ENCODE data around the gene STPG2. TPM values are rescaled to one million over a fixed set of nuclear protein-coding genes. Genes with fewer than 3 reads are reported as not detected.

STPG2 gene
- total and polyA plus RNA-seq, 2 of the 8 experiments (the other 6 are each of a cell fraction or from before 2014, with no cell fraction given), result 0.03 TPM; not detected in 1

GRCh38 chr4:97627750-97628149 lies 515.5 kb downstream of the STPG2 start:
- Histone ChIP-seq H3K4ac (replicated peaks; ENCODE audit: insufficient read length, low read depth, low read length) (no peak overlapping the region), H3K79me1 (ENCODE audit: low read depth, low read length) (no peaks in the 10 kb centered on the region), H2BK15ac (ENCODE audit: low read length) (no peak overlapping the region), H3K36me3 (ENCODE audit: control insufficient read depth in 2 of 4, insufficient read depth in 4 of 4, low read length in 3 of 4) (no peaks in the 10 kb centered on the region), H3K27ac (ENCODE audit: low read depth, low read length) (no peak overlapping the region), H3K4me1 (replicated peaks in 1 of 4; ENCODE audit: control insufficient read depth in 3 of 4, insufficient read depth in 4 of 4, low read length in 3 of 4) (no peaks in the 10 kb centered on the region), H4K8ac (ENCODE audit: extremely low read depth, insufficient read depth, low read length) (no peak overlapping the region), H2BK5ac (ENCODE audit: low read depth, low read length) (no peak overlapping the region), H2AK5ac (ENCODE audit: low read depth, low read length) (no peak overlapping the region), H3K23me2 (ENCODE audit: low read depth, low read length) (no peaks in the 10 kb centered on the region), H4K91ac (replicated peaks; ENCODE audit: insufficient read length, low read length) (no peak overlapping the region), H3K14ac (ENCODE audit: insufficient read length) (no peak overlapping the region), H3K9me3 (ENCODE audit: insufficient read depth in 2 of 2, low read depth in 1 of 2, low read length in 1 of 2) (no peaks in the 10 kb centered on the region), H4K20me1 (replicated peaks in 1 of 2; ENCODE audit: control insufficient read depth in 1 of 2, insufficient read depth in 2 of 2, low read length in 2 of 2) (no peaks in the 10 kb centered on the region), H2AFZ (ENCODE audit: low read length) (peak overlapping the region; percentile 82; the same call in 1 of the 2 replicates), H4K5ac (ENCODE audit: insufficient read length, low read depth, low read length) (no peak overlapping the region), H3K23ac (ENCODE audit: insufficient read length) (no peak overlapping the region), H3K4me3 (ENCODE audit: extremely low read depth in 1 of 4, insufficient read depth in 2 of 4, low read depth in 3 of 4, low read length in 4 of 4) (no peak overlapping the region), H2BK20ac (ENCODE audit: low read length) (no peak overlapping the region), H3K18ac (ENCODE audit: extremely low read depth, low read length) (no peak overlapping the region), H2BK120ac (replicated peaks; ENCODE audit: low read depth, low read length) (no peak overlapping the region), H2BK12ac (ENCODE audit: low read depth, low read length) (no peak overlapping the region), H3K9ac (replicated peaks in 1 of 4; ENCODE audit: extremely low read depth in 1 of 4, low read depth in 3 of 4, low read length in 3 of 4) (no peak overlapping the region), H3K56ac (replicated peaks; ENCODE audit: insufficient read length, low read depth, low read length) (no peak overlapping the region), H3K4me2 (ENCODE audit: insufficient read depth in 1 of 2, low read depth in 2 of 2, low read length in 2 of 2) (no peak overlapping the region), H3K27me3 (replicated peaks in 1 of 4; ENCODE audit: control insufficient read depth in 3 of 4, extremely low read depth in 1 of 4, insufficient read depth in 3 of 4, low read length in 3 of 4) (no peaks in the 10 kb centered on the region), H3K79me2 (ENCODE audit: control insufficient read depth in 1 of 2, insufficient read depth in 2 of 2, low read length in 2 of 2) (no peaks in the 10 kb centered on the region)
- no peak for FAIRE-seq
- POLR2A ChIA-PET (ENCODE audit: partially characterized antibody), result no interaction called here
- CTCF ChIA-PET (ENCODE audit: partially characterized antibody), result no interaction called here
- no peak for DNase-seq (ENCODE audit: low read depth in 1 of 2, low spot score in 2 of 2)
- 85% methylated on average over 4 of the region's 4 CpGs; no CpG with 5 or more reads in 1 of the 2 experiments for WGBS, 2 experiments (ENCODE audit: extremely low coverage in 1 of 2, insufficient coverage in 1 of 2, insufficient read length in 1 of 2, insufficient replicate concordance in 2 of 2, low coverage in 1 of 2, low lambda C conversion rate in 2 of 2, missing lambda C conversion rate in 1 of 2)
- TF ChIP-seq YY1 (IDR thresholded peaks at IDR 0.05; ENCODE audit: low read depth, low read length) (no peak), ASH2L (IDR thresholded peaks at IDR 0.05; ENCODE audit: low read length) (no peak), EP300 (IDR thresholded peaks at IDR 0.05; ENCODE audit: borderline replicate concordance in 1 of 2, low read depth in 2 of 2, low read length in 2 of 2) (no peak), TAF1 (IDR thresholded peaks at IDR 0.05; ENCODE audit: low read depth, low read length) (no peak), SAP30 (IDR thresholded peaks at IDR 0.05; ENCODE audit: insufficient read depth, insufficient replicate concordance, low read length) (no peak), RAD21 (IDR thresholded peaks at IDR 0.05 in 1 of 2, conservative IDR thresholded peaks at IDR 0.05 in 1 of 2; ENCODE audit: low read depth in 2 of 2, low read length in 2 of 2) (no peak), GABPA (IDR thresholded peaks at IDR 0.05; ENCODE audit: borderline replicate concordance, insufficient read depth, low read length) (no peak), CTBP2 (IDR thresholded peaks at IDR 0.05; ENCODE audit: borderline replicate concordance, insufficient read depth, insufficient read length, low read length) (no peak), JUN (IDR thresholded peaks at IDR 0.05; ENCODE audit: low read depth, low read length) (no peak), CBX5 (IDR thresholded peaks at IDR 0.05; ENCODE audit: low read depth, low read length) (no peak), CEBPB (IDR thresholded peaks at IDR 0.05; ENCODE audit: low read depth, low read length) (no peak), BRCA1 (IDR thresholded peaks at IDR 0.05; ENCODE audit: low read depth, low read length) (no peak), BCL11A (IDR thresholded peaks at IDR 0.05; ENCODE audit: low read depth in 2 of 2, low read length in 2 of 2) (no peak), SIRT6 (IDR thresholded peaks at IDR 0.05; ENCODE audit: low read length) (no peak), EGR1 (IDR thresholded peaks at IDR 0.05; ENCODE audit: borderline replicate concordance, low read depth, low read length) (no peak)

All from H1 (cell line).